T-helper 2 cell treated with Interferon-gamma antibody and Interleukin-4, amounts not matched to agents 100 ng/mL and 5 ng/mL, for 36 hours (primary cell): Measurements from ENCODE around the gene PAX5. TPM values are rescaled to one million over a fixed set of nuclear protein-coding genes. Genes with fewer than 3 reads are reported as not detected.

Source experiments
- intact Hi-C: fragments of 100-400 bp; cut with micrococcal nuclease; formaldehyde crosslinking; loops from one replicate; pipeline ENCODE4 v1.15.1; 2023
- total RNA-seq: library from RNA; stranded (reverse); gene quantifications from 2 replicates; pipeline ENCODE4 v1.2.3, GENCODE V29; 2022

PAX5 gene
- total RNA-seq, 1 donor from 2014 or later = 0.11 TPM

DNA sequence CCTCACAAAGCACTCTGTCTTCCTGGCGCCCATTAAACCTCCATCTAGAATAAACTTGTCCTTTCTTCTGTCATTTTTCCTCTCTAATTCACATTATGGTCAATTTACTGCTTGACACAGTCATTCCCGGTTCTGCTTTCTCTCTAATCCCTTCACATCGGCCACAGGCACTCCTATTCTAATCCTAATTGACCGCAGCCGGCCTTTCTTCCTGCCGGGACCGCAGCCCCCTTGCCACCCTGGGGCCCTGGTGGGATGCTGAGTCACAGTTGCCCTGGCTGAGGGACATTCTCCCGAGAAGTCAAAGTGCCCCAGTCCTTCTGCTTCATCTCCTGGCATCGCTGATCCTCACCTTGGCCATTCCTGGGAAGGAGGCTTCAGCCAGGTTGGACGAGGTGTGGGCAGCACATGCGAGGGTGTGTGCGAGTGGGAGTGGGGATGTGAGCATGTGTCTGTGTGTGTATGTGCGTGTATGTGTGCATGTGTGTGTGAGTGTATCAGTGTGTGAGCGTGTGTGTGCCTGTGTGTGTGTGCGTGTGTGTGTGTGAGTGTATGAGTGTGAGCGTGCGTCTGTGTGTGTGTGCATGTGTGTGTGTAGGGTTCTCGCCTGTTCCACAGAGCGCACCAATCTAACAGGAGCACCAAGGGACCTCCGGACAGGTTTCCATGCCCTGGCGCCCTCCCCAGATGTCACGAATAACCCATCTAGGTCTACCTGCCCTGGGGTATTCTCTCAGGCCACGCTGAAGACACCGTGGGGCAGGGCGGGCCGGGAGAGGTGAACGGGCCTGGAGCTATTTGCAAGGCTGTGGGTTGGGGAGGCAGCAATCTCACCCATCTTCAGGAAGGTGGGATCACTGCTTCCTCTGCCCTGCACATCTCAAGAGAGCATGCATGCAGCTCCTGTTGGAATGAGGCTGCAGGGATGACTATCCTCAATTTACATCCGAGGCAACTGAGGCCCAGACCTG, 191.2 kb downstream of the PAX5 start:
- intact Hi-C loops = no loop called here

DNA sequence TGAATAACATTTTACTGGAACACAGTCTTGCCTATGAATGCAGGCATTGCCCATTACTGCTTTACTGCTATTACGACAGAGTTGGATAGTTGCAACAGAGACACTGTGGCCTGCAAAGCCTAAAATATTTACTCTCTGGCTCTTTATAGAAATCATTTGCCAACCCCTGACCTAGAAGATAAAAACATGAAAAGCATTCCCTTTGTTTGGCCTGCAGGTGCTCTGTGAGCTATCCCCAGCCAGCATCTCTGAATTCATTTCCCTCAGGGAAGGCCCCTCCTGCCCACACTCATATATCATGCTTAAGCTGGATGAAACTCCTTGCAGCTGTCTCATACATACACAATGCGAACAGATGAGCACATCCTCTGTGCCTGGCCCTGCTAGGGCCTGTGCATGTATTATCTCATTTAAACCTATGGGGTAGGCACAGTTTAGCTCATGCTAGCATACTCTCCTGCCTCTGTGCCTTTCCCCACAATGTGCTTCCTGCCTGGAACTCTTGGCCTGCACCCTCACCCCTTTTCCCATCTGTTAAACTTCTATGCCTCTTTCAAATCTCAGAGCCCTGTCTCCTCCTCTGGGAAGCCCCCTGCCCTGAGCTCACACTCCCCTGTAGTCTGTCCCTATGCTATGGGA, 193.1 kb downstream of the PAX5 start:
- intact Hi-C loops = no loop called here

DNA sequence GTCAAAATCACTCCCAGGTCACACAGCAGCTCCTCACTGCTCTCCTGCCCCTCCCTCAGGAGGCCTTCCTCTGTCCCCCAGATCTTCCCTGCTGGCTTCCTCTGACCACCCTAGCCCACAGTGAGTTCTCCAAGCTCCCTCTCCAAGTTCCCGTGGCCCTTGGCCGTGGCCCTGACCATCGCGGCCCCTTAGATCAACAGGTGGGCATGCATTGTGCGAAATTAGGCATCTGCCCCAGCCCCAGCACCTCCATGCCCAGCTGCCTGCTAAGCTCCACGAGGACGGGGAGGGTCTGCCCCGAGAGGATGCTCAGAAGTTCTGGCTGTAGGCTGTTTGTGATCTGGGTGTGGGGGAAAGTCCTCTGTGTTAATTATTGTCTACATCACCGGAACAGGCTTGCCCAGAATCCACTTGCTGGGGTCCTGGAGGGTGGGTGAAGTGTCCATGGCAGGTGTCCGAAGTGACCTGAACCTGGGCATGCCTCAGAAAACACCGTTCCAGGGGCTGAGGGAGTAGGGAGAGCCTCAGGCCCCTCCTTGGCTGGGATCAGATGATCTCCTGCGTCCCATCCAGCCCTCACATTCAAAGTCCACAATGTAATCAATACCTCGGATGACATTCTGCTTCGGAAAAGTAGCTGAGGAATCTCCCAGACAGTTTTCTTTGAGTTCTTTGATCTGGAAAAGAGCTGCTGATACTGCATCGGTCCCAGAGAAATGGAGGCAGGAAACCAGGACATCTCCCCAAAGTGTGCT, 194.8 kb downstream of the PAX5 start:
- intact Hi-C loops = no loop called here

DNA sequence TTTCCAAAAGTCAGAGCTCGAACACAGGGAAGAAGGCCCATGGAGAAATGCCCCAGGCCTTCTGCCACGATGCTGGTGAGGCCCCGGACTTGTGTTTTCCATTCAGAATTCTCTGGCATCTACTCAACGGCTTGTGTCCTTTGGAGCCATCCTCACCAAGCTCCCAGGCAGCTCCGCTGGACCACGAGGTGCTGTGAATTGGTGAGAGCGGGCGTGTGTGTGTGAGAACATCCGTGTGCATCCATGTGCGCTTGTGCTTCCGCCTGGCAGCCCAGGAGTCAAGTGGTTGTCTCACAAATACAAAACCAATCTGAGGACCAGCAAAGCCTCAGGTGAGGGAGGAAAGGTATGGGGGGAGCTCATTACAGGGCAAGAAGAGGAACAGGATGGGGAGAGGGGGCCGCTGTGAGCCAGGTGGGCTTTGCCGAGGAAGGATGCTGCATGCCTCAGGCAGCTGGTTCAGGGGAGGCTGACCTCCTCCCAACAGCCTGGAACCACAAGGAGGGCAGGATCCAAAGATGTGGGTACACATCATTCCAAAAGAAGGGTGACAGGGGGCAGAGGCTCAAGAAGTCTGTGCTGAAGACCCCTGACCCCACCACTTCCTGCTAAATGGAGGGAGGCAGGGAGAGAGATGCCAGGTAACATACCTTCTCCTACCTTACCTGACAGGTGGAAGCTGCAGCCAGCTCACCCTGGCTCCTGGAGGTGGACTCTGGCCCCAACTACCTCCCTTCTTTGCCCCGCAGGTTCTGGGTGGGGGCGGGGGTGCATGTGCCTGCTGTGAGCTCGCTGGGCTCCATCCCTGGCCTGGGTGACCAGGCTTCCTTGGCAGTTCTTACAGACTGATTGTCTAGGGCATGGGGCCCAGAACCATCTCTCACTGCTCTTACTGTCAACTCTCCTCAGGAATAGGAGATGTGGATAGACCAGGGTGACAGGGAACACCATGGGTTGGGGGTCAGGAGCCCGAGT, 196.3 kb downstream of the PAX5 start:
- intact Hi-C loops = no loop called here

DNA sequence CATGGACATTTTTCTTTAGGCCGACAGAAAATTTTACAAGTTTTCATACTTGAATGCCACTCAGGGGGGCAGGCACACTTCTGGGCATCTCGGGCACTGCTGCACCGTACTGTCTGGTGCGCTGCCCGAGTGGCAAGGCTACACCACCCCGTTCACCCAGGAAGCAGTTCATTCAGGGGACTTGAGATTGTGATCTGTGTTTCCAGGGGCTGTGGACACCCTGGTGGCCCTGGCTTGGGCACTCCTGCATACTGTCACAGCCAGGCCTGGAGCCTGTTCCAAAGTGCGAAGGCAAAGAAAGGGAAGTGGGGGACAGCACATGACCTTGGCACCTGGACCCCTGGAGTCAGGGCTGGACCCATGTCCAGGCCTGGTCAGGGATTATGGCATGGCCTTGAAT, 197.6 kb downstream of the PAX5 start:
- intact Hi-C loops = no loop called here

DNA sequence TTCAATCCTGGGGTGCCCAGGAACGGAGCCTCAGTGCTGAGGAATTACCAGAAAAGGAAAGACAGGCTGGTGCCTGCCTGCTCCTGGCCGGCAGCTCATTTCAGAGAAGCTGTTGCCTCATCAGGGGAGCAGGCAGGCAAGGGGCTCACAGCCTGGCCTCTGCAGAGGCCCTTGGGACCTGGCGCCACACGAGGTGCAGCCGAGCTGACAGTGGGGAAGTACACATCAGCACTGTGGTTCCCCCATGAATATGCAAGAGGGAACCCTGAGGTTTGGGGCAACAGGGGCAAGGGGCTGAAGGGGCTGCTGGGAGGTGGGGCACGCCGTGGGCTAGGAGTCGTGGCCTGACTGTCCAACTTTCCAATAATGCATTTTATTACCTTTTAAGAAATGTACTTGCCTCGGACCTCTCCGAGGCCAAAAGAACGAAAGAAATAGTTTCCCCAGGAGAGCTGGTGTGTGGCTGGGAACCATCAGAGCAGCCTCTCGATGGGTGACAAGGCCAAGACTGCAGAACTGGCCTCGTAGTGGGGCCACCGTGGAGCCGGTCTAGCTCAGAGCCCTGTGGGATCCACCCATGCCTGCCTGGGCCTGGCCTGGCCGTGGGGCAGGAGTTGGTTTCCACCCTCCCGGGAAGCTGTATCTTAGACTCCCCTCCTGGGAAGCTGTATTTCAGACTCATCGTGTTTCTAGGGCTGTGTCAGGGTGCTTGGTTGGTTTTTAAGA, 198.6 kb downstream of the PAX5 start:
- intact Hi-C loops = no loop called here

DNA sequence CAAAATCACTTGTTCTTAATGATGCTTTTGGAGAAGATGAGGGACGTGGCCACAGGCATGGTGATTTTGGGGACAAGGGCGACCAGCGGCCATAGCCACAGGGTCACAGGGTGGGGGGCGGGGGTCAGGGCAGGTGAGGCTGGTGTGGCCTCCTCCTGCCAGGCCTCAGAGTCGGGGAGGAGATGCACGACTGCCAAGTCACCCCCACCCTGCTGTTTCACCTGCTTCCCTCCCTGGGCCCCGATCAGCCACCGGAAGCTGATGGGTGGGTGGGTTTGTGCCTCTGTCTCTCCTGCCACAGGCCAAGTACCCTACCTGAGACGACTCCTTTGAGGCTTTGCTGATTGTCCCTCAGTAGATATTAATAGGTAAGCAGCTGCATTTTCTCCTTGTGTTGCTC, 199.3 kb downstream of the PAX5 start:
- intact Hi-C loops = no loop called here

DNA sequence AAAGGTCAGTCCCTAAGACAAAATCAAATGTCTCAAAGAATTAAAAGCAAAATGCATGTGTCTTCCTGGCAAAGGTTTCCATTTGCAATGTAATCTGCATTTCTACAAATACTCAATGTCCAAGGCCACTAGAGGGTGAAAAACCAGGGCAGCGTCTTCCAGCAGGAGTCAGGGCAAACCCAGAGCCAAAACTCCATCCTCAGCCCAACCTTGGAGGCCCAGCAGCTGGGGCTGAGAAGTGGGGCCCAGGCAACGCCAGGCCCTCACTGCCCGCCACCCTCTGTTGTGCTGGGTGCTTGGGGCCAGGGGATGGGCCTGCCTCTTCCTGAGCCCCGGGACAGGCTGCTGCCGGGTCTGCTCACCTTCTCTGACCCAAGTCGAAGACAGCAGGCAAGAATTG, 200.1 kb downstream of the PAX5 start:
- intact Hi-C loops = no loop called here

DNA sequence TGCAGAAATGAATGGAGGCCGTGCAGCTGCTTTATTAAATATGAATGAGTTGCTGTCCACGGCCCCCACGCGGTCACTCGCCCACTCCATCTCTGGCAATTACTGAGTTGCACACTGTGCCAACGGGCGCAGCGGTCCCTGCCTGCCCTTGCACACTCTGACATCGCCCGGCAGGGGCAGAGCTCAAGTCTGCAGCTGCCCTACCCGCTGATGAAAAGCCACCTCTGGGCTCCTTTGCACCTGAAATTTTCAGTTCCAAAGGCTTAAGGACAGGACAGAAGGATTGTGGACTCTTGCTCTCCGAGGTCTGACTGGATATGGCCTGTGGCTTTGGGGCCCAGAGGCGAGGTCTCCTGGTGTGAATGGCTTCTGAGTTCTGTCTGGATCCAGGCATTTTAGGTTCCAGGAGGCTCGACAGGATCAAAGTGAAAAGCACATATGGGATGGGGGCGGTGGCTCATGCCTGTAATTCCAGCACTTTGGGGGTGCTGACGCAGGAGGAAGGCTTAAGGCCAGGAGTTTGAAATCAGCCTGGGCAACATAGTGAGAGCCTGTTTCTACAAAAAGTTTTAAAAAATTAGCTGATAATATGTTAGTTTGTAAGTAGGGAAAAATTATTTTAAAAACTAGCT, 201.8 kb downstream of the PAX5 start:
- intact Hi-C loops = no loop called here

DNA sequence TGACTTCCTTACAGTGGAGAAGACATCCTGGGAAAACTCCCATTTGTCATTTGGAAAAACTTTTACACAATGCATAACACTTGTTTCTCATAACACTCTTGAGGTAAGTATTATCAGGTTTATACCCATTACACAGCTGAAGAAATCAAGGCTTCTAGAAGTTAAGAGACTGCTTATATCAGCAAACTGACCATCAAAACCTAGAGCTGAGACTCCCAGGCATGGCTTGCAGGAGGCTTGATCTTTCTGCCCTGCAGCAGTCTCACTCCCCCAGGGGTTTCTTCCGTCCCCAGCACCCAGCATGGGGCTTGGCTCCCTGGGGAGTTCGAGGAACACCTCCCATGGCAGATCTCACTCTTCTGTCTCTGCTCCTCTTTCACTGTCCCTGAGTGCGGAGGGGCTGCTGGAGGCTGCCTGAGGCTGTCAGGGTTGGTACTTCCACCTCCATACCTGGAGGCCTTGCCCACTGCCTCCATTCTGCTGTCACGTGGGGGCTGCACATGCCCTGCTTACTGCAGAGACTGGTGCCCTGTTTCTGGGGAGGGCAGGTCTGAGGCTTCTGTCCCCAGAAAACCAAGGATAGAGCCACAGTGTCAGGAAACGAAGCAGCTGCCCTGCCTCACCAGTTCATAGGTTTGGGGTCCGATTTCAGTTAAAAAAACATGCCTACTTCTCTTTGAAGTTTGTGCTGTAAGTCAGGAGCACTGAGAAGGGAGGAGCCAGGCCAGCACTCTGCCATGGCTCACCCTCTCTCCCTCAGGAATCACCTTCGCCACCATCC, 202.5 kb downstream of the PAX5 start:
- intact Hi-C loops = no loop called here

DNA sequence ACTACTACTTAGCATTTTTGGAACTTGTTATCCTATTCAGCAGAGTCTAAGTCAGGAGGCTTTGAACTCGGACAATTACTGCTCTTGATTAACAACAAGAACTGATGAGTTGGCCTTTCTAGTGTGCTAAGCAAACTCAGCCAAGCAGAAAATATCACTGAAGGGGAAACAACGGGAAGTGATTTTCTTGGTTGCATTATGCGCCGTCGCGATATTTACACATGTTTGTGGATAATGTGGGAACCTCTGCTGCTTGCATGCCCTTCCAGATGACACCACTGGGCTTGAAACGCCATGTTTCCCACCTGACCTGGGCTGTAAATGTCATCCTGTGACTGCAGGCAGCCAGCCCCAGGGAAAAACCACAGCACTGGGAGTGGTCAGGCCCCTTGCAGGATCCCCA, 205.5 kb downstream of the PAX5 start:
- intact Hi-C loops = no loop called here

DNA sequence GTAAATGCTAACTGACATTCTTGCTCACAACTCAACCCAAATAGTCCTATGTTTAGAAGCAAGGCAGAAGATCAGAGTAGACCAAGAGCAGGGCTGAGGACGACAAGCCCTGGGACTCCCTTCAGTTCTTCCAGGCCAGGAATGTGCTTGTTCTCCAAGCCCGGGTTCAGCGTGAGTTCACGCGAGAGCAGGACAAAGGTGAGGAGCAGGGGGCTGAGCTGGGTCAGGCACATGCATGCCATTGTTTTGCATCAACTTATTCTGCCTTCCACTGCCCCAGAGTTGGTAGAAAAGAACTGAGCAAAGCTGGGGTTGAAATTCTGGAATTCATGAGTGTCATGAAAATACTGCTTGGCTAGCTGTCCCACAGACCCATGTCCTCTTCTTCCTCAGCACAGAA, 206.5 kb downstream of the PAX5 start:
- intact Hi-C loops = no loop called here

DNA sequence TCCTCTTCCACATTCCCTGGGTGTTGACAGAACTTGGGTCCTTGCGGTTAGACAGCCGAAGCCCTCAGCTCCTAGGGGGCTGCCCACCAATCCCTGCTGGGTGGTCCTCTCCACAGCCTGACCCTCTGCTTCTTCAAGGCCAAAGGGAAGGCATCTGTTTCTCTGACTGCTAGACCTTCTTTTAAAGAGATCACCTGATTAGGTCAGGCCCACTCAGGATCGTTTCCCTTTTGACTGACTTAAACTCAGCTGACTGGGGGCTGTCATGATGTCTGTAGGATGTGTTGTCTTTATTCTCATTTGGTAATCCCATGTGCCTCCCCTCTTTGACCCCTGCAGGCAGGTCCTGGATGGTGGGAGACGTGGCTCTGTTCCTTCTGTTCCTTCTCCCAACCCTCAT, 207.5 kb downstream of the PAX5 start:
- intact Hi-C loops = no loop called here

DNA sequence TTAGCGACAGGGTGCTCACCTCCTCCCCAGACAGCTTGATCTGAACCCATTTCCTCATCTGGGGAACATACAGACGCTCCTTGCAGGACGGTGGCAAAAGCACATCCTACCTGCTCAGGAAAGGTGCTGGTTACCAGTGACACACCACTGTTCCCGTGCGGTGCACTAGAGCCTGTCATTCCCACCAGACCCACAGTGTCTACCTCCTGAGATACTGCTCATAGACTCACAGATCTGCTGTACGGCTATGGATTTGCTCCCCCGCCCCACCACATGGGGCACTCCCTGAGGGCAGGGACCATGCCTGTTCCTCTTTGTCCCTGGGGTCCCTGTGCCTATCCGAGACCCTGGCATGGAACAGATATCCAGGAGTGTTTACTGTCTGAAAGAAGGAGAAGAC, 208.9 kb downstream of the PAX5 start:
- intact Hi-C loops = no loop called here

DNA sequence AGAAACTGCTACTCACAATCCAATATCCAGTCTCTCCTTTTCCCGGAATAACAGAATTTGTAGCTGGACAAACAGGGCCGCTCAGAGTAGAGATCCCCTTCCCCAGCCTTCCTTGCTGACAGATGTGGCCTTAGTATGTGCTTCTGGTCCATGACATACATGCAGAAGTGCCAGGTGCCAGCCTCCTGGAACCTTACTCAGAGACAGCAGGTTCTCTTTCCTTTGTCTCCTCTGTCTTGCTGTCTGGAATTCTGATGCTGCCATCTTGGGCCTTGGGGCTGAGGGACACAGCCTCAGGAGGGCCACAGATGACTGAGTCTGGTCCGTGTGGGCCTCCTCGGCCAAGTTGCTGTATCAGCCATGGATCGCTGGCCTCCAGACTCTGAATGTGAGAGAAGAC, 210.1 kb downstream of the PAX5 start:
- intact Hi-C loops = no loop called here

DNA sequence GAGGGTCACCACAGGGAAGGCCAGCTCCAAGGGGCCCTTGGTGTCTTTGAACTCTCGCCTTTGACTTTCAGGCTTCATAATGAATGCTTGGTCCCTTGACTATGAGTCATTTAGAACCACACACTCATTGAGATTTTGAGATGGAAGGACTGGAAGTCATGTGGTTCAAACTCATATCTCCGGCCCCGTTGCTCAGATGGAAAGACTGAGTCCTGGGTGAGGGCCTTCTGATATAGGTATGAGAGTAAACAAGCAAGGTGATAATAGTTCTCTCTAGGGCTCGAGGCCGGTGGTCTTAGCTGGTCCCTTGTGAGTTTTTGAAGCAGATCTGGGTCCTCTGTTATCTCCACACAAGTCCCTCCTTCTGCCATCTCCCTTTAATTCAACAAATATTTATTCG, 210.6 kb downstream of the PAX5 start:
- intact Hi-C loops = no loop called here

DNA sequence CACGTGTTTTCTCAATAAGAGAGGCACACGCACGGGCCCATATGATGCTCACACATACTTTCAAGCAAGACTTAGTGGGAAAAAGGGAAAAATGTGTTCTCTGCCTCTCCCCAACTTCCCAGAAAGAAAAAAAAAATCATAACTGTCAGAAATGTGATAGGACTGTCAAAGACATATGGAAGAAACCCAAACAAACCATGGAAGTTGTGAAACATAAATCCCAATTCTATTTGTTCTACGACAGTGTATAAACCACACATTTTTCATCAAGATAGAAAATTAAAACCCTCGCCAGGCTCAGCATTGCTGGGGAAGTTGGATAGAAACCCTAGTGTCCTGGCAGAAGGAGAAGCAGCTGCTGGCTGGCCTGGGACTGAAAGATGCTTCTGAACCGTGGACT, 211.9 kb downstream of the PAX5 start:
- intact Hi-C loops = no loop called here

DNA sequence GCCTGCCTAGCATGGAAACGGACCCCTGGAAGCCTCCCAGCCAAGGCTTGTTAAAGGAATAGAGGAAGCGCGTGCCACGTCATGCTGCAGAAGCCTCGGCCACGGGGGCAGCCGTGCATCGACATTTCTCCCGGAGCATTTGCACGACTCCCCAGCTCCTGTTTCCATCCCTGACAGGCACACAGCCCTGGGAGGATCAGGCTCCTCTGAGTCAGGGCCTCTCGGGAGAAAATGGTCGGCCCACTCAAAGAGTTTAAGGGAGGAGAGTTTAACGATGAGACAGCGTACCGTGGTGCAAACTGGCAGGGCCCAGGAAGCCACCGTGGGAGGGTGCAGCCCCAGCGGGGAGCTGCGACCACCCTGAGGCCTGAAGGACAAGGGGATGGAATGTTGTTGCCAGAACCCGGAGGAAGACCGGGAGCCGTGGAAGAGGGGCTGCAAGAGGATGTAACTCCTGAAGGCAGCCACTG, 213.6 kb downstream of the PAX5 start:
- intact Hi-C loops = no loop called here
